Calu3 (cell line): ENCODE data around the gene ADCY1. TPM values are rescaled to one million over a fixed set of nuclear protein-coding genes. Genes with fewer than 3 reads are reported as not detected.
A peak's percentile ranks its signal among the peaks of the same experiment; 100 is the strongest.

Experiments
- BruUV-seq: library from RNA; stranded (reverse); fragments of 400-500 nt; replicated peaks from 2 replicates; lab custom pipeline; 2021; lab: Mats Ljungman, UMichigan
- CTCF ChIA-PET: fragments of 300-600 bp; sonication (Branson Sonifier 250); formaldehyde crosslinking; loops from one replicate; lab custom pipeline; 2022; ENCODE audit warnings: antibody characterized with exemption; lab: Charles Lee
- DNase-seq: peaks from one replicate; pipeline ENCODE4 v3.0.0; 2022
- H3K27ac Mint-ChIP-seq: one replicate; pipeline ENCODE4 v1.8.0; 2022; ENCODE audit warnings: mixed read lengths; ENCODE audit not compliant: unreplicated experiment
- H3K27me3 Mint-ChIP-seq: one replicate; pipeline ENCODE4 v1.8.0; 2022; ENCODE audit warnings: mixed read lengths; ENCODE audit not compliant: unreplicated experiment
- H3K36me3 Mint-ChIP-seq: one replicate; pipeline ENCODE4 v1.8.0; 2022; ENCODE audit warnings: mild to moderate bottlenecking, moderate library complexity, mixed read lengths; ENCODE audit not compliant: insufficient read depth, unreplicated experiment
- H3K4me1 Mint-ChIP-seq: one replicate; pipeline ENCODE4 v1.8.0; 2022; ENCODE audit warnings: mild to moderate bottlenecking, low read depth, mixed read lengths; ENCODE audit not compliant: unreplicated experiment
- H3K4me3 Mint-ChIP-seq: one replicate; pipeline ENCODE4 v1.8.0; 2022; ENCODE audit warnings: mild to moderate bottlenecking, low read depth, moderate library complexity, mixed read lengths; ENCODE audit not compliant: unreplicated experiment
- H3K9me3 Mint-ChIP-seq: one replicate; pipeline ENCODE4 v1.8.0; 2022; ENCODE audit warnings: low read depth, mixed read lengths; ENCODE audit not compliant: unreplicated experiment
- CTCF ChIP-seq: fragments of 200-600 bp; IDR thresholded peaks from one replicate; pipeline ENCODE4 v1.8.0; 2022; ENCODE audit warnings: antibody characterized with exemption; ENCODE audit not compliant: unreplicated experiment
- intact Hi-C: fragments of 100-400 bp; cut with micrococcal nuclease; formaldehyde crosslinking; loops from one replicate; pipeline ENCODE4 v1.10.0; 2022; ENCODE audit not compliant: unreplicated experiment
- total RNA-seq: library from RNA; stranded (reverse); gene quantifications from 2 replicates; pipeline ENCODE4 v1.2.3, GENCODE V29; 2022

The ADCY1 gene
- total RNA-seq, 1 experiment from 2014 or later = 8.8 TPM

GRCh38 chr7:45574669-45575500 lies 717 bp downstream of the ADCY1 start:
- peaks cover 95% of the 10 kb centered on the region for H3K27me3 Mint-ChIP-seq
- CTCF ChIA-PET = interaction anchor here (1.2 kb wide), 1 partner anchor 16 kb away, joined by 3 read pairs; no protein-coding TSS in a partner anchor
- no TSS peak for BruUV-seq
- intact Hi-C loops = loop anchor here (10.0 kb wide), 1 partner anchor 420 kb away; the partner anchor contains the start of gene RAMP3
- H3K9me3 Mint-ChIP-seq = no peaks in the 10 kb centered on the region
- H3K4me3 Mint-ChIP-seq = peak overlapping the region; percentile 65
- TF ChIP-seq CTCF = no peak
- no peak overlapping the region for H3K27ac Mint-ChIP-seq
- peak; percentile 74 for DNase-seq
- no peaks in the 10 kb centered on the region for H3K4me1 Mint-ChIP-seq
- peaks cover 4% of the 10 kb centered on the region for H3K36me3 Mint-ChIP-seq

- Mint-ChIP-seq H3K36me3 (peaks cover 4% of the 10 kb centered on the region), H3K27ac (no peak overlapping the region), H3K4me3 (peak overlapping the region; percentile 65), H3K4me1 (no peaks in the 10 kb centered on the region), H3K9me3 (no peaks in the 10 kb centered on the region), H3K27me3 (peaks cover 88% of the 10 kb centered on the region)
- TF ChIP-seq CTCF = no peak
- no TSS peak for BruUV-seq
- DNase-seq = no peak
- CTCF ChIA-PET = no interaction called here
- intact Hi-C loops = loop anchor here (10.0 kb wide), 1 partner anchor 421 kb away; the partner anchor contains the start of gene RAMP3
These were observed 1.5 kb downstream of the ADCY1 start for GRCh38 chr7:45575501-45576248.

GRCh38 chr7:45576249-45576929 lies 2.2 kb downstream of the ADCY1 start:
- no peak for DNase-seq
- intact Hi-C loops = loop anchor here (10.0 kb wide), 1 partner anchor 422 kb away; the partner anchor contains the start of gene RAMP3
- TF ChIP-seq CTCF = no peak
- Mint-ChIP-seq H3K9me3 (no peaks in the 10 kb centered on the region), H3K27ac (no peak overlapping the region), H3K4me1 (no peaks in the 10 kb centered on the region), H3K27me3 (peaks cover 85% of the 10 kb centered on the region), H3K4me3 (no peak overlapping the region), H3K36me3 (peaks cover 4% of the 10 kb centered on the region)
- CTCF ChIA-PET = no interaction called here
- BruUV-seq = no TSS peak

- CTCF ChIA-PET = no interaction called here
- Mint-ChIP-seq H3K4me1 (no peaks in the 10 kb centered on the region), H3K4me3 (no peak overlapping the region), H3K9me3 (no peaks in the 10 kb centered on the region), H3K27me3 (peaks cover 82% of the 10 kb centered on the region), H3K36me3 (peaks cover 4% of the 10 kb centered on the region), H3K27ac (no peak overlapping the region)
- no peak for DNase-seq
- intact Hi-C loops = loop anchor here (10.0 kb wide), 1 partner anchor 423 kb away; the partner anchor contains the start of gene RAMP3
- no peak for TF ChIP-seq CTCF
- BruUV-seq = no TSS peak
These were observed 3.9 kb downstream of the ADCY1 start for GRCh38 chr7:45578022-45578421.
